ENCODE results near the gene CNGA1. TPM values are rescaled to one million over a fixed set of nuclear protein-coding genes. Genes with fewer than 3 reads are reported as not detected.
"Not testable (repeated sequence)": the region's sequence is repeated elsewhere in the genome, so short reads cannot be mapped to it uniquely, and the experiment has no call there.

CNGA1 gene
- total RNA-seq, 1 donor from 2014 or later, result not detected

DNA sequence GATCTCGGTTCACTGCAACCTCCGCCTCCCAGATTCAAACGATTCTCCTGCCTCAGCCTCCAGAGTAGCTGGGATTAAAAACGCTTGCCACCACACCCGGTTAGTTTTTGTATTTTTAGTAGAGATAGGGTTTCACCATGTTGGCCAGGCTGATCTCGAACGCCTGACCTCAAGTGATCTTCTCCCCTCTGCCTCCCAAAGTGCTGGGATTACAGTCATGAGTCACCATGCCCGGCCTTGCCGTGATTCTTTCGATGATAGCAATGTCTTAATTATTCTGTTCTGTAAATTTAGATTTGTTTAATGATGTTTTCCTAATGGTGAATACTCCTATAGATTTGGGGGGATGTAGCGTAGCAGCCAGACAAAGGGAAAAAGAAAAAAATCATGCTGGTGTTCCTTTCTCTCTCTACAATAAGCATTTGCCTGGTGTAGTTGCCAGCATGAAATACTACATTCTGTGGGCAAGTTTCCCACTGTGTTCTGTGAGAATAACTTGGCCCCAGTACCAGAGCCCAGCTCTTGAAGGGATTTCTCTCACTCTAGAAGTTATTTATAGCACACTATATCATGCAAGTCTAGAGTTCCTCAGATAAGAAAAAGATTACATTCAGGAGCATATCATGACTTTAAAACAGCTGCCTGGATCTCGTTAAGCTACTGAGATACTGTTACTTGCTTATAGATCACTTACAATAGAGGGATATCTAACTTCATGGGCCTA is 15.5 kb upstream of the CNGA1 start:
- DNase-seq (ENCODE audit: low read depth, low spot score), result no peak

- DNase-seq (ENCODE audit: low read depth, low spot score), result no peak
These were observed 14.0 kb upstream of the CNGA1 start for GRCh38 chr4:48030470-48030869.

- DNase-seq (ENCODE audit: low read depth, low spot score), result no peak
These were observed 12.2 kb upstream of the CNGA1 start for GRCh38 chr4:48028696-48029095.

GRCh38 chr4:48027653-48028052 is 11.2 kb upstream of the CNGA1 start:
- DNase-seq (ENCODE audit: low read depth, low spot score), result no peak

DNA sequence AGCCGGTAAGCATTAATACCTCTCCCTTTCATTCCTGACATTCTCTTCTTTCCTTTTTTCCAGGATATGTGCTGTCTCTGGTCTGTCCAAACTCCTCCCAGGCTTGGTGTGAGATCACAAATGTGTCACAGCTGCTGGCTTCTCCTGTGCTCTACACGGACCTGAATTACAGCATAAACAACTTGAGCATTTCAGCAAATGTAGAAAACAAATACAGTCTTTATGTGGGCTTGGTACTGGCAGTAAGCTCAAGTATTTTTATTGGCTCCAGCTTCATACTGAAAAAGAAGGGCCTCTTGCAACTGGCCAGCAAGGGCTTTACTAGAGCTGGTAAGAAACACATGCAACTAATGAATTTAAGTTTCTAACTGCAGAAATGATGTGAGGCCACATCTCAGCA is 8.5 kb upstream of the CNGA1 start:
- no peak for DNase-seq (ENCODE audit: low read depth, low spot score)

DNA sequence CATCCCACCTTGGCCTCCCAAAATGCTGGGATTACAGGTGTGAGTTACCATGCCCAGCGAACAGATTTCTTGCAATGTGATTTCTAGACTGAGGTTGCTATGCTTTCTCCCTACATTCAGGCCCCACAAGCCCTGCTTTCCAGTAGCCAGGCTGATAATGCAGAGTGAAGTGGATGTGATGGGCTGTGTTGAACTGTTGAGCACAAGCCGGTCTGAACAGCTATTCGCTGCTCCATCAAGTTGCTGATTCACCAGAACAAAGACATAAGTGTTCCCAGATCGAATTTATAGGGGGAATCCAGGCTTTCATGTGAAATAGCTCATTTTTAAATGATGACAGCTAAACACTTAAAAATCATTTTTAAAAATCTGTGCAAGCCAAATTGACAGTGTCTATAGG is 8.0 kb upstream of the CNGA1 start:
- DNase-seq (ENCODE audit: low read depth, low spot score), result no peak

DNA sequence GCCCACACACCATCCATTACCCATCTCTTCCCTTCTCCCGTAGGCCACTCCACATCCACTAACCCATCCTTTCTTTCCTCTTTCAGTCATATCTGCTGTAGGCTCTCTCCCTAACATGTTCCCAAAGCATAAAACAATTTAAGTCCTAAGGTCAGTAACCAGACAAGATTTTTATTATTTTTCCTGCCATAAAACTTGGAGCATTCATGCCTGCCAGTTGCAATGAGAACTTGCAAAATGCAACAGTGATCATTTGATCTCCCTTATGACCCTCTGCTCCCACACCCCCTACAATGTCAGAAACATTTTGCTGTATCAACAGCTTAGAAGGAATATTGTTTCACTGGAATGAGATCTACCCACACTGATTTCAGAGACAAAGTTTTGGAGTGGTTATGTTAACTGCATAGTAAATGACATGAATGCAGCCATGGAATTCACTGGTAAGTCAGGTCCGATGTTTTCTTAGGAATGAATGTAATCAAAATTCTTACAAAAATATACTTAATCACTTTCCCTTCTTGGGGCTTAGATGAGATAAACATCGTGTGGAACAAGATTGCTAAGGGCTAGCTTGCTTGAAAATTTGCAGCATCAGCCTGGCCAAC is 5.8 kb upstream of the CNGA1 start:
- no peak for DNase-seq (ENCODE audit: low read depth, low spot score)

DNA sequence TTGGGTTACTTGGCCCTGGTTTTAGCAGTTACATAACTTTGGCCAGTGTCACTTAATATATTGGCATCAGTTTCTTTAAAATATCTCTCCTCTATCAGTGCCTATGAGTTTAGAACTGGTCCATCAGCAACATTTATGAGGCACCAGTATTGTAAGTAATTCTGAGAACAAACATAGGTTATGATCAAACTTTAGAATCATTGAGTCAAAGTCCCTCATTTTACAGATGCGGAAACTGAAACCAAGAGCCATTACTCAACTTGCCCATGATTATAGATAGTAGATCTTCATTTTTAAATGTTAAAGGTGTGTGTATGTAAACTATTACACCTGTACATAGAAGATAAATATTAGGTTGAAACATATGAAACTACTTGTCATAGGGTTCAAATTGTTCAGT is 4.6 kb upstream of the CNGA1 start:
- no peak for DNase-seq (ENCODE audit: low read depth, low spot score)

GRCh38 chr4:48018112-48018511 is 1.6 kb upstream of the CNGA1 start:
- no peak for DNase-seq (ENCODE audit: low read depth, low spot score)

- DNase-seq (ENCODE audit: low read depth, low spot score), result no peak
These were observed 659 bp upstream of the CNGA1 start for GRCh38 chr4:48017108-48017571.

- DNase-seq (ENCODE audit: low read depth, low spot score), result no peak
These were observed 803 bp downstream of the CNGA1 start for GRCh38 chr4:48015678-48016077.

DNA sequence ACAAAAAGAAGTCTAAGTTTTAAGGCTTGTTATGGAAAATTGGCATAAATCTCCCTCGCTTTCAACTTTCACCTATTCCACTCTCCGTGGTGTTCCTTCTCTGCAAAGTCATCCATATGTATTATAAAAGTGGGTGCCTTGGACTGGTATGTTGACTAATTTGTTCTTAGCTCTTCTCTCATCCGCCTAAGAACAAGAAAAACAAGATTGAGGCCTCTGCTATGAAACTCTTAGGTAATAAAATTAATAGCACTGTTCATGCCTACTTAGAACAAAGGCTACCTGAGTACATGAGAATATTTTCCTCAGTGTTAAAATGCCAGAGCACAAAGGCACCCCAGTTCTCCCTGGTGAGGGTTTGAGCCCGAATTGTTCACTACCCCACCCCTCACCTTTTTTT is 1.3 kb downstream of the CNGA1 start:
- DNase-seq (ENCODE audit: low read depth, low spot score), result no peak

GRCh38 chr4:48012824-48013223 is 3.7 kb downstream of the CNGA1 start:
- no peak for DNase-seq (ENCODE audit: low read depth, low spot score)

- no peak for DNase-seq (ENCODE audit: low read depth, low spot score)
These were observed 4.8 kb downstream of the CNGA1 start for GRCh38 chr4:48011722-48012121.

GRCh38 chr4:48010906-48011305 is 5.6 kb downstream of the CNGA1 start:
- DNase-seq (ENCODE audit: low read depth, low spot score), result not testable (repeated sequence)

DNA sequence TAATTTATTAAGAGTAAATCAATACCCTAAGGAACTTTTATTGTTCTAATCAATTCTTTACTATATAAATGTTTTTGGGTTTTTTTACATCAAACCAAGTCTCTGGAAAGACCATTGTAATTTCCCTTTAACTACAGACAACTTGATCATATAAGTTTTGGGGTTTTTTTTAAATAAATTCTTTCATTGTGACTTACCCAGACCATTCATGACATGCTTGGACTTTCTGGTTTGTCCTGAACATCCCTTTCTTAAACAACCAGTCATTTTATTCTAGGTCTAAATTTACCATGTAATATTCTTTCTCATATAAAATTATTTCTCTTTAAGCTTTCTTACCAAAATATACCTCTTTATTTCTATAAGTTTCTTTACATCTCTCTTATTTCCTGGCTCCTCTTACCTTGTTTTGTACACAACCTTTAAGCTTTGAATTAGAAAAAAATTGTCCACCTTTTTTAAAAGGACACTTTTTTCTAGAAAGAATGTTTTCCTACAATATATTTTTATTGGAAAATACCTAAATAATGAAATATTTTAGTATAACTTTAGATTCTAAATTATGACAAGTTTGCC is 8.4 kb downstream of the CNGA1 start:
- DNase-seq (ENCODE audit: low read depth, low spot score), result no peak

DNA sequence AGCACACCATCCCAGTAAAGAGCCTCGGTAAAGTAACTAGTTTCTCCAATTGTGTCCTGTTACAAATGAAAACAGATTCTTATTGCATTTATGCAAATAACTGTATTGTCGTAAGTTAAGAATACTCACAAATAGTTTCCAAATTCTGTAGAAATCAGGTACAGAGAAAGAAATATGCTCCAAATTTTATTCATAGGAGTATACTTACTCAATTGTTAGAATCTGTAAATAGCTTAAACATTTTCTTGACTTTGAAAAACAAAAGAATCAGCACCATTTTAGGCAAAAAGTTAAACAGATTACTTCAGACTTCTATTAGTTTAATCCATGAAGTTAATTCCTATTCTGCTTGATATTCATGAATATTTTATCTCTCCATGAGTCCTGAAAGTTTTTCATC is 10.7 kb downstream of the CNGA1 start:
- DNase-seq (ENCODE audit: low read depth, low spot score), result no peak

DNA sequence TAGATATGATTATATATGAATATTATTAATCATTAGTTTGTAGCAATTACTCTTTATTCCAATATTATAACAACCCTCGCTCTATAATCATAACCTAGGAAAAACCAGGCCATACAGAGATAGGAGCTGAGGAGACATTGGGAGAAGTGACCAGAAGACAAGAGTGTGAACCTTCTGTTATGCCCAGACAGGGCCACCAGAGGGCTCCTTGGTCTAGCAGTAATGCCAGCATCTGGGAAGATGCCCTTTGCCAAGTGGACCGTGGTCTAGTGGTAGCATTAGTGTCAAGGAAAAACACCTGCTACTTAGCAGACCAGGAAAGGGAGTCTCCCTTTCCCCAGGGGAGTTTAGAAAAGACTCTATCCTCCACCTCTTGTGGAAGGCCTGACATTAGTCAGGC is 12.9 kb downstream of the CNGA1 start:
- DNase-seq (ENCODE audit: low read depth, low spot score), result not testable (repeated sequence)

GRCh38 chr4:48002267-48002666 is 14.2 kb downstream of the CNGA1 start:
- no peak for DNase-seq (ENCODE audit: low read depth, low spot score)

GRCh38 chr4:47996021-47996420 is 20.5 kb downstream of the CNGA1 start:
- DNase-seq (ENCODE audit: low read depth, low spot score), result no peak

- not testable (repeated sequence) for DNase-seq (ENCODE audit: low read depth, low spot score)
These were observed 24.0 kb downstream of the CNGA1 start for GRCh38 chr4:47992475-47992874.

DNA sequence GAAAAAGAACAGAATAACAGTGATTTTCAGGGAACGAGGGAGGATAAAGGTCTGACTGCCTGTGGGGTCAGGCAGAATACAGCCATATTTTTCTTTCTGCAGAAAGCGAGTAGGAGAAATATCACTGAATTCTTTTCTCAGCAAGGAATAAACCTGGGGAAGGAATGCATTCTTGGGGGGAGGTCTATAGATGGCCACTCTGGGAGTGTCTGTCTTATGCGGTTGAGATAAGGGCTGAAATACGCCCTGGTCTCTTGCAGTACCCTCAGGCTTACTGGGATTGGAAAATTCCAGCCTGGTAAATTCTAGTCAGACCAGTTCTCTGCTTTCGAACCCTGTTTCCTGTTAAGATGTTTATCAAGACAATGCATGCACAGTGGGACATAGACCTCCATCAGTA is 26.3 kb downstream of the CNGA1 start:
- DNase-seq (ENCODE audit: low read depth, low spot score), result no peak

DNA sequence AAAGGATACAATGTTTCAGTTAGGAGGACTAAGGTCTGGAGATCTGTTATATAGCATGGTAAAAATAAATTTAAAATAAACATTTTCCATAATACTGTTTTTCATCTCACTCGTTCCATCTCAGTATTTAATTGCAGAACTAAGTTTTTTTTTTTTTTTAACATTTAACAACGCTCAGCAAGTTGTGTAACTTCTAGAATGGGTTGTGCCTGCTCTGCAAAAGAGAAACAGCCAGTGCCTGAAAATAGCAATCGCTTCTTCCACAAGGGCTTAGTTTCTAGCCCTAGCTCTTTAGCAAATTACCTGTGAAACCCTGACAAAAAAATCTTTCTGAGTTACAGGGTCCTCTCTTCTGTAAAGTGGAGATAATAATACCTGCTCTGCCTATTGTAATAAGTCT is 41.9 kb downstream of the CNGA1 start:
- no peak for DNase-seq (ENCODE audit: low read depth, low spot score)
